Measurements from ENCODE around the gene OLA1.

OLA1 gene

GRCh38 chr2:174026122-174026845 lies 222.0 kb downstream of the OLA1 start:
- DNase-seq, result no peak

GRCh38 chr2:174025271-174026121 lies 222.8 kb downstream of the OLA1 start:
- peak; percentile 57 for DNase-seq

GRCh38 chr2:174024524-174025270 lies 223.6 kb downstream of the OLA1 start:
- peak; percentile 77 for DNase-seq

DNA sequence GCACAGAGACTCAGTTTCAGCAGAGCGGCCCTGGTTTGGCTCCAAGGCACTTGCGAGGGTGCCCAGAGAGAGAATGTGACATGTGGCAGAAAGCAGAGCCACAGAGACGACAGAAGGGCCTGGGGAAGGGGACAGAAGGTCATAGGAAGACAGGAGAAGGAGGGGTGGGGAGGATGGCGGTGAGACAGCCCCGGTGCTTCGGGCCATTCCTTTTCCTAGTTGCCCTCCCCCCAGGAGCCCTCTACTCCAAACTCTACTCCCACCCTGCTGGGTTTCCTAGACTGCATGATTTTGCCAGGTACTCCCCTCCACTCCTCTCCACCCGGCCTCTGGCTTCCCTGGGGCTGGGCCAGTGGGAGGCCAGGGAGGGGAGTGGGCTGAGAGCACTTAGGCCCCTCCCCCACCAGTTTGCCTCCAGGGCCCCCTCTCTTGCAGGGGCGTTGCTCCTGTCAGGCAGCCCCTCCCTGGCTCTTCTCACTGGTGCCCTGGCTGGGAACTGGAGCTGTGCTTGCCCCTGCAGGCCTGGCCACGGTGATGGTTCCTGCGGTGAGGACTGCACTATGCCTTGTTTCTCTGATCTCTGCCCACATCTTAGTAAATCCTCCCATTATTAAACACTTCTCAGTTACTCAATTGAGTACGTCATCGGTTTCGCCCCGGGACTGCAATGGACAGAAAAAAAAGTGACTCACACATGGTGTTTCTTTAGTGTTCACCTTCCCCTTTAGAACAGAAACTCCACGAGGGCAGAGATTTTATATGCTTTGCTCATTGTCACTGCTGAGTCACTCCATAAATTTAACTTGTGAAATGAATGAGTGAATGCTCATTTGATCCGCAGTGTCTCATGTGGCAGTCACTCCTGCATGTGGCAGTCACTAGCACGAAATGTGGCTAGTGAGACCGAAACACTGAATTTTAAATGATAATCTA lies 224.5 kb downstream of the OLA1 start:
- no peak for DNase-seq

All from NCI-H510A treated with DMSO at 0.1 percent for 48 hours (cell line).